ENCODE results near the gene DERA. TPM values are rescaled to one million over a fixed set of nuclear protein-coding genes. Genes with fewer than 3 reads are reported as not detected.
A peak's percentile ranks its signal among the peaks of the same experiment; 100 is the strongest.

DERA gene
- total RNA-seq: 10 to 100 TPM; 21.5 to 35.4 (median 28.1) TPM
- polyA plus RNA-seq: 10 to 100 TPM; 14.5 to 22.0 (median 20.3) TPM
- long read RNA-seq, donor 1, transcript DERA-201 (9 exons, 1,705 nt): major isoform, 9 of 16 reads
- long read RNA-seq, donor 1, partial matches to known transcripts: 6 of 16 reads
- long read RNA-seq, donor 1, other reads (novel, unspliced or antisense): 0 of 16 reads
- long read RNA-seq, donor 2, transcript DERA-201 (9 exons, 1,705 nt): major isoform, 5 of 14 reads
- long read RNA-seq, donor 2, partial matches to known transcripts: 8 of 14 reads
- long read RNA-seq, donor 2, other reads (novel, unspliced or antisense): 0 of 14 reads

DNA sequence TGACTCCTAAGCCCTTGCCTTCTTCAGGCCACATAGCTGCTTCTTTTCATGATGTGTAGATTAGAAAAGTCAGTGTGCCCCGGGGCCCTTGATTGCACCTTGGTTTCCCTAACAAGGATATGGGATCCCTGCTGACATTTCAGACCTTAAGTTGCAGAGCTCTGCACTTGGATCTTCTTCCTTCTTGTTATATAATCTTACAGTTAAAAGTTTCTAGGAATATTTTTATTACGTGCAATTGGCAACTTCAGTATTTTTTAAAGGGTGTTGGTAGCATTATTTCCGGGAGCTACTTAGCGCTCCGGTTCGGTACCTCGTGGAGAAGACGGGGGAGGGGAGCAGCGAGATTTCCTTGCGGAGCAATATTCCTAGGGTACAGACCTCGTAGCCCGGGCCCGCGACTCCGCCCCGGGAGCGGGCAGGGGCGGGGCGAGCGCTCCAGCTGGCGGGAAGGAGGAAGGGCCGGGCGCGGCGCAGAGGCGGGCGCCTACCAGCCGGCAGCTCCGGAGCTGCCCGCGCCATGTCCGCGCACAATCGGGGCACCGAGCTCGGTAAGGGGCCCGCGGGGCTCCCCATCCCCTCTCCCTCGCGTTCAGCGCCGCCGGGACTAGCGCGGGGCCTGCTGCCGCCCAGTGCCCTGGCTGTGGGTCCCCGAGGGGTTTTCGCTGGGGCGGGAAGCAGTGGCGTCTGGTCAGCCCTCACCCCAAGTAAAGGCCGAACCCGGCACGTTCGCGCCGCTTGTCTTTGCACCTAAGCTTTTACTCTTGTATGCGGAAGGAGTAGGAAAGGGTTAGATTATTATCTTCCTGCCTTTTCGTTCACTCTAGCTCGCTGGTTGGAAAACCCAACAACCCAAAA lies at the start of gene DERA:
DERA (plus strand) TSS at position 469 of the 858 bp plus-strand sequence; CDS start at position 521, 52 bp downstream.
- peaks cover 0 to 16% (median 0%) of the 10 kb centered on the region in 6 donors for H3K36me3 ChIP-seq
- H3K27ac ChIP-seq: peak within 1 kb of the TSS; percentile 89 to 96 (median 94)
- H3K9me3 ChIP-seq: no peaks in the 10 kb centered on the region
- peak within 1 kb of the TSS; percentile 48 to 86 (median 66) for H3K4me3 ChIP-seq
- 0 to 1% (median 0%) methylated on average over 21 to 59 of the region's 59 CpGs for WGBS, 5 donors
- intact Hi-C loops (cut with DNase I; ENCODE audit: low total_unique reads): no loop called here
- peaks cover 3 to 51% (median 12%) of the 10 kb centered on the region in 6 donors for H3K4me1 ChIP-seq
- H3K27me3 ChIP-seq (replicated peaks in 1 of 7): no peaks in the 10 kb centered on the region
- DNase-seq: peak; percentile 95
- TF ChIP-seq CTCF (IDR thresholded peaks at IDR 0.05 in 8 of 11, conservative IDR thresholded peaks at IDR 0.05 in 3 of 11) (peak in 4 of 11 experiments; percentile 27 to 46 (median 34)), POLR2AphosphoS5 (IDR thresholded peaks at IDR 0.05) (peak; percentile 79 to 90 (median 85)), POLR2A (IDR thresholded peaks at IDR 0.05) (peak in 1 of 3 donors; percentile 62)

- no peak for TF ChIP-seq POLR2AphosphoS5 (IDR thresholded peaks at IDR 0.05)
- no peak for TF ChIP-seq POLR2A (IDR thresholded peaks at IDR 0.05)
- TF ChIP-seq CTCF (IDR thresholded peaks at IDR 0.05 in 8 of 11, conservative IDR thresholded peaks at IDR 0.05 in 3 of 11): no peak
Measured at GRCh38 chr12:15861404-15861803, 49.7 kb upstream of the DERA start.

DNA sequence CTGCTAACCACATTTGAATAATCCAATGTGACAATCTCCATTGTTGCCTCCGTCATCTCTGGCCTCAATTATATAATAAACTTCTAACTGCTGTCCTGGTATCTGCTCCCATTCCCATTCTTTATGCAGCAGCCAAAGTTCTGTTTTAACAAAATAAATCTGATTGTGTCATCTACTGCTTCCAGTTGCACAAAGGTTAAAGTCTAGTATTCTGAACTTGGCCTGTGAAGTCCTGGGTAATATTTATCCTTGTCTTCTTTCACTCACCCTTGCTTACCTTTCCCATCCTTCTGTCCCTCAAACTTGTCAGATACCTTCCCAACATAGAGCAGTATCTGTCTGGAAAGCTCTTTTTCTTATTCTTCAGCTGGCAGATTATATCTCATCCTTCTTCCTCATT lies 48.3 kb upstream of the DERA start:
- 90 to 97% (median 91%) methylated on average over 1 of the region's 1 CpG for WGBS, 5 donors
- DNase-seq: no peak
- no peak overlapping the region for H3K4me3 ChIP-seq
- no peaks in the 10 kb centered on the region for H3K9me3 ChIP-seq
- intact Hi-C loops (cut with DNase I; ENCODE audit: low total_unique reads): no loop called here
- no peak overlapping the region for H3K27ac ChIP-seq
- TF ChIP-seq POLR2A (IDR thresholded peaks at IDR 0.05): no peak
- no peak for TF ChIP-seq POLR2AphosphoS5 (IDR thresholded peaks at IDR 0.05)
- TF ChIP-seq CTCF (IDR thresholded peaks at IDR 0.05 in 8 of 11, conservative IDR thresholded peaks at IDR 0.05 in 3 of 11): no peak
- peaks cover 0 to 9% (median 0%) of the 10 kb centered on the region in 7 donors for H3K27me3 ChIP-seq (replicated peaks in 1 of 7)
- peaks cover 0 to 10% (median 0%) of the 10 kb centered on the region in 6 donors for H3K4me1 ChIP-seq
- no peaks in the 10 kb centered on the region for H3K36me3 ChIP-seq

More at GRCh38 chr12:15861404-15861803, 49.7 kb upstream of the DERA start:
- Histone ChIP-seq H3K27me3 (replicated peaks in 1 of 7) (peaks cover 0 to 9% (median 0%) of the 10 kb centered on the region in 7 donors), H3K9me3 (no peaks in the 10 kb centered on the region), H3K36me3 (no peaks in the 10 kb centered on the region), H3K27ac (no peak overlapping the region), H3K4me3 (no peak overlapping the region), H3K4me1 (peaks cover 0 to 10% (median 0%) of the 10 kb centered on the region in 6 donors)
- DNase-seq: no peak
- intact Hi-C loops (cut with DNase I; ENCODE audit: low total_unique reads): no loop called here
- 10 to 33% (median 15%) methylated on average over 1 of the region's 1 CpG for WGBS, 5 donors
